SKM-1 (cell line): ENCODE results near the gene CYP3A5.
"Not testable (repeated sequence)": the region's sequence is repeated elsewhere in the genome, so short reads cannot be mapped to it uniquely, and the experiment has no call there.

Experiments used
- DNase-seq: peaks from one replicate; lab custom pipeline; 2025; ENCODE audit not compliant: unreplicated experiment; lab: John Stamatoyannopoulos, UW

The CYP3A5 gene

DNA sequence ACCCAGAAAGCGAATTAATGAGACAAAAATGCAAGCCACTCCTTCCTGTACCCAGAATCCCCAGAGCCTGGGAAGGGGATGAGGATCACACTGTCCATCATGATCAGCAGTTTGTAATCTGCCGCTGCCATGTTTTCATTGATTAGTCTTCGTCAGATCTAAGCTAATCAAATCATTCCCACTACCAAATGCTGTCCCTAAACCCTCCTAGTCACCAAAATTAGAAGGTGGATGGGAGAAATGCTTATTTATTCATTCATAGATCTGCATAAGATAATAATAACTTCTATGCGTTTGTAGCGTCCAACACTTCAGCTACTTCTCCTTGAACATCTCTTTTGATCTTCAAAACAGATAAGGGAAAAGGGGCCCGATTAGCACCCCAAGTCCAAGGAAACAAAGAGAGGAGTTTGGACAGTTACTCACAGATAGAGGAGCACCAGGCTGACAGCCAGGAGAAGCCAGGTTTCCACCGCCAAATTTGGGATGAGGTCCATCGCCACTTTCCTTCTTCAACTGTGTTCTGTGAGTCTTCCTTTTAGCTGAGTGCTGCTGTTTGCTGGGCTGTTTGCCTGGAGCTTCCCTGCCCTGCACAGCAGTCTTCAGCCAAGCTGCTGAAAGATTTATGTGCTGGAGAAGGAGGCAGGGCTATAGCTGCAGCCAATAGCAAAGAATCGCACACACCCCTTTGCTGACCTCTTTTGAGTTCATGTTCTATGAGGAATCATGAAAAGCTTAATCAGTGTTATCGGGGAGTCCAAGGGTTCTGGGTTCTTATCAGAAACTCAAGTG is at the start of gene CYP3A5:
TSS of gene CYP3A5 (minus strand) at position 597 of the 792 bp plus-strand sequence. CDS start at position 497, 100 bp downstream.
- DNase-seq: no peak

DNA sequence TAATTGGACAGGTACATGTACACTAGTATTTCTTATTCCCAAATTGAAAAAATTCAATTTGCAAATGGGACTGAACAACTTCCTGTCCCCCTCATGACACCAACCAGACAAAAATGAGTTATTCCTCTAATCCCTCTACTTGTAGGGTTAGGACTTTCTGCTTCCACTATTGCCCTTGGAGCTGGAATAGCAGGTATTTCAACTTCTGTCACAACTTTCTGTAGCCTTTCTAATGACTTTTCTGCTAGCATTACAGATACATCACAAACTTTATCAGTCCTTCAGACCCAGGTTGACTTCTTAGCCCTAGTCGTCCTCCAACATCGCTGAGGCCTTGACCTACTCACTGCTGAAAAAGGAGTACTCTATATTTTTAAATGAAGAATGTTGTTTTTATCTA is 48.8 kb upstream of the CYP3A5 start:
- no peak for DNase-seq

DNA sequence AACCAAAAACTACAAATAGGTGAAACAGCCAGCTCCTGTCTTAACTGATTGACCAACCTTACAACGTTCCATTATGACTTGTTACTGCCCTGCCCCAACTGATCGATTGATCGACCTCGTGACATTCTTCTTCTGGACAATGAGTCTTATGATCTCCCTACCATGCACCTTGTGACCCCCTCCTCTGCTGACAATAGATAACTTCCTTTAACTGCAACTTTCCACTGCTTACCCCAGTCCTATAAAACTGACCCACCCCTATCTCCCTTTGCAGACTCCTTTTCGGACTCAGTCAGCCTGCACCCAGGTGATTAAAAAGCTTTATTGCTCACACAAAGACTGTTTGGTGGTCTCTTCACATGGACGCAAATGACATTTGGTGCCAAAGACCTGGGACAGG is 43.4 kb upstream of the CYP3A5 start:
- not testable (repeated sequence) for DNase-seq

DNA sequence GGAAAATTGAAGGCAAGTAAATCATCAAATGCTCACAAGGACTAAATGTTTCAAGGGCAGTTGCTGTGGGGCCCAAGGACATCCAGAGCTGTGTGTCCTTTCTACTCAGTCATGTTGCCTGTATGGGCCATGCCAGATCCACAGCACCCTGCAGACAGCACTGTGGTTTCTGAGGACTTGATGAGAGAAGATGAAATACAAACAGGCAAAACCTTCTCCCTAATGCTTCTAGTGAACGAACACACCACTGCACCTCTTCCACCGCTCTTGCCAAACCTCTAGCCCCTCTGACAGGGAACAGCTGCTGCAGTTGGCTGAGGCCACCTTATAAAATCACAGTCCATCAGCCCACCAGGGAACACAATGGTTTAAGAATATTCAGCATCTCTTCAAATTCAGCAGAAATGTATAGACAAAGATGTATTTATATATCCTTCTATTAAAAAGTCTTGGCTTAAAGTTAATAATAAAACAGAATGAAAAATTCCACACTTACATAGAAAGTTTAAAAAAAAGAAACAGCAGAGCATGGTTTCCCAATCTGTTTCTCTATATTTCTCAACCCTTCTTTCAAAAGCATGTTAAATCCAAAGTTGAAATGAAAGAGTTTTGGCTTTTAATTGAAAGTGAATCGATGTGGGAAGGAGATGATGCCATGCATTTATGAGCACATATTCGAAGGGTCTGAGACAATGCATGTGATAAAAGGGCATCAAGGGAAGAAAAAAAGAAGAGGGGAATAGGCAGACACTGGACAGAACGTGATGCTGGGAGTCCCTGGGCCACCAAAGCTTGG is 41.2 kb upstream of the CYP3A5 start:
- no peak for DNase-seq

DNA sequence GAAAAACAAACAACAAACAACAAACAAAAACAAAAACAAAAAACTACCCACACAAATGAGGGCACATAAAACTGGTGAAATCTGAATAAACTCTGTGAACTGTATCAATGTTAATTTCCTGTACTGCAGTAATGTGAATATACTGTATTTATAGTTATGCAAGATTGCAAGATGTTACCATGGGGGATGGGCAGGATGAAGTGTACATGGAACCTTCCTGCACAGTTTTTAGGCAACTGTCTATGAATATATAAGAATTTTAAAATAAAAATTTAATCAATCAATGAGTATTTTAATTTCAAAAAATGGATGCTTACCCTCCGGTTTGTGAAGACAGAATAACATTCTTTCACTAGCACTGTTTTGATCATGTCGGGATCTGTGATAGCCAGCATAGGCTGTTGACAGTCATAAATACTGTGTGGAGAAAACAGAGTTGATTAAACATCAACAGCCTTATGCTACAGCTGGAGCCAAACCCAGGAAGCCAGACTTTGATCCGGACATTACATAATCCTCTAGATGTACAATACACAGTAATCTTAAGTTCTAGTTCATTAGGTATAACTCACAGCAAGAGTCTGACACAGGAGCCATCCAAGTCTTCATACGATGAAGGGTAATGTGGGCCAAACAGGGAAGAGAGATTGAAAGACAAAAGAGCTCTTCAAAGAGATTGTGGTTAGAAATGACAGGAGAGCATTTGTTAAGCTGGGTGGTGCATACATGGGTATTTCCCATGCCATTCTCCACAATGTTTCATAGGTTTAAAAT is 40.4 kb upstream of the CYP3A5 start:
- DNase-seq: no peak

DNA sequence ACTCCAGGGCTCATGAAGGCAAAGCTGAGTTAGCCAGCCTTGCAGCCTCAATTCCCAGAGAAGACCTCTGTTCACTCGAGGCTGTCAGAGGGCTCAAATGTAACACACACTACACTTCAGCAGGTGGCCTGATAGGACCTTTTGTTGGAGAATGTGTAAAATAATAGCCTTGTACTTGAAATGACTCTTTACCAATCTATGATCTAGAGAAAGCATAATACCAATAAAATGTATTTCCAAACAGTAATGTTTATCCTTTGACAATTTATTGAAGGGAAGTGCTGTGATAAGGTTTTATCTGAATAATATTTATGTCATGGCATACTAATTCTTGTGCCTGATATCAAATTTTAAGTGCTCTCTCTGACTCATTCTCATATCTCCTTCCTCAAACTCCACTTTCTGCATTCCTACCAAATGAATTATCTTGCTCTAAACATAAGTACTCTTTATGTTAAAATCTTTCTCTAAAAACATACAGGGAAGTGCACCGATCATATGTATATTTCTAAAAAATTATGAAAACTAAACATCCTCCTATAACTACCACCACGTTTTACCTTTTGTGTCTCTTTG is 34.3 kb upstream of the CYP3A5 start:
- DNase-seq: no peak

DNA sequence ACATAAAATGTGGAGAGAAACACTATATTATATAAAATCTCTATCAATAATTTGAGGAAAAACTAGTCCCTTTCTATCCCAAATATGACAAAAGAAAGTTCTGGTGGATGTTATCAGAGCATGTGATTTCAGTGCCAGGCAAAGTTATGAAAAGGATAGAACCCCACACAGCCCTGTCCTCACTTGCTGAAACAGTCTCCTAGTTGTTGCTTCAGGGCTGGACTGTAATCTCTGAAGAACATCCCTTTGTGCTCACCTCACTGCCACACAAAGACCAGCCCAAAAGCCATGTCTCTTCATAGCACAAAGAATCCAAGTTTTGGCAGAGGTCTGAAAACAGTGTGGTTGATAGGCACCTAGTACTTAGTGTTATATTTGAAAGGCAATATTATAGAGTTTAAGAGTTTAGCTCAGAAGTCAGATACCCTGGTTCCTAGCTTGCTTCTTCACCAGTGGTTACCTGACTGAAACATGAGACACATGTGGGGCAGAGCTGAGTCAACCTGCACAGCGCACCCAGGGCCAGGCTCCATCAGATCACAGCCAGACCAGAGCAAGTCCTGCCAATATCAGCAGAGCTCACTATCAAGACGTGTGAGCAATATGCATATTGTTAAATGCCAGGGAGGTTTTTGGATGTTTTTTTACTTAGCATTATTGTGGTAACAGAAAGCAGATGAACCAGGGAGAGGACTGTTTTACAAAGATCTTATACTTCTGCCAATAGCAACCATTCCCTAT is 30.2 kb upstream of the CYP3A5 start:
- no peak for DNase-seq

DNA sequence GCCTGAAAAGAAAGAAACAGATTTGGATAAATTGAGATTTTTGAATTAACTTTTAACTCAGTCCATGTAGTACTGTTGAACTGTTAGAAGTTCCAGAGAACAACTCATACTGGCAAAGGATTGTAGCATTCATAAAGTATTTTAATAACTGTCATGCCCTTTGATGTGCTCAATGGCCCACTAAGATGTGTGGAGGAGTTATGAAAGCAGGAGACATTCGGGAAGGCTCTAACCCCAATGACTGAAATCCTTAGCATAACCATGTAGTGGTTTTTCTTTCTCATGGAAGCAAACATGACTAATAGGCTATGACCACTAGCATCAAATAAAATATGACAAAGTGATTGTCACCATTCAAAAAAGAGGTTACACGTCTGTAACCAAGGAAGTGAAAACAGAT is 29.5 kb upstream of the CYP3A5 start:
- no peak for DNase-seq

DNA sequence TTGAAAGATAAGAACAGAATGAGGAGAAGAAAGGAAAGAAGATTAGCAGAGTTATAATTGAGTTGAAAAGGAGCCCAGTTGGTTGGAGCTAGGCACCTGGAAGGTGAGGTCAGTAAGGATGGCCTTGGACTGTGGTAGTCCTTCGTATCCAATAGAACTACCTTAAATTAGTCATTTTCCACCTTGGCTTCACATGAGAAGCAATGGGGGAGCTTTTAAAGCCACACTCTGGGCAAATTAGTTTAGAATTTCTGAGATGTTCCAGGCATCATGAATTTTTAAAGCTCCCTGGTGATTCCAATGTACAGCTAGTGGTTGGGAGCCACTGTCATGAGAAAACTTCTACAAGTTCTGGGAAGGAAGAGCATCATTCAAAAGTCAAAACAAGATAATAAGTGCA is 27.3 kb upstream of the CYP3A5 start:
- no peak for DNase-seq

DNA sequence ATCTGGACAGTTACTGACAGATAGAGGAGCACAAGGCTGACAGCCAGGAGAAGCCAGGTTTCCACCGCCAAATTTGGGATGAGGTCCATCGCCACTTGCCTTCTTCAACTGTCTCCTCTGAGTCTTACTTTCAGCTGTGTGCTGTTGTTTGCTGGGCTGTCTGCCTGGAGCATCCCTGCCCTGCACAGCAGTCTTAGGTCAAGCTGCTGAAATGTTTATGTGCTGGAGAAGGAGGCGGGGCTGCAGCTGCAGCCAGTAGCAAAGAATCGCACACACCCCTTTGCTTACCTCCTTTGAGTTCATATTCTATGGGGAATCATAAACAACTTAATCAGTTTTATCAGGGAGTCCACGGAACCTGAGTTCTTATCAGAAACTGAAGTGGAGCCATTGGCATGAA is 20.1 kb upstream of the CYP3A5 start:
- no peak for DNase-seq

DNA sequence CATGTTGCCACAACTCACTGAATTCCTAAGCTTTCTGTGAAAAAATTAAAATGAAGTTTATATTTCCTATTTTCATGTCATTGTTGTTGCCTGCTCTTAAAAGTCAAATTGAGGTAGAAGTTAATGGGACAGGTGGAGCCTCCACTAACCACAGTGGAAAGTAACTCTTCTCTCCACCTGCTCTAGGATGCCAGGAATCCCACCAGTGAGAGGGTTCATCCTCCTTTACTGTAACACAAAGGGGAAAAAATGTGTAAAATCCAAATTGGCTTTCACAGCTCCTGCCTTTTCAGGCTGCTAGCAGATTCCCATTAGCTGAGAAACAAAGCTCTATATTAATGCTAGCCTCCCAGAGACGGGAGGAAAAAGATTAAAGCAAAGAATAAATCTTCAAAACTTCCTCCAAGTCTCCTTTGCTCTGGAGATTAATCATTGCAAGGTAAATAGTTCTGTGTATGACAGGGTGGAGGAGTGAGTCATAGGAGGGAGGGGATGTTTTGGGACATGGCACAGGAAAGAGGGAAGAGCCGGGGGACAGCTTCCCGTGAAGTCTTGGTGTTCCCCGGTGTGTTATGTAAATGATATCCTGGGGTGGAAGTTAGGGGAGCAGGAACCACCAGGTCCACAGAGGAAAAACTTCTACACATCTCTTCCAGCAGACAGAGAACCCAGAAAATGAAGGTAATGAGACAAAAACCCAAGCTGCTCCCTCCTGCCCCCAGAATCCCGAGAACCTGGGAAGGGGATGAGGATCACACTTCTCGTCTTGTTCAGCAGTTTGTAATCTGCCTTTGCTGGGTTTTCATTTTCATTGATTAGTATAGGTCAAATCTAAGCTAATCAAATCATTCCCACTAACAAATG is 19.3 kb upstream of the CYP3A5 start:
- DNase-seq: not testable (repeated sequence)

DNA sequence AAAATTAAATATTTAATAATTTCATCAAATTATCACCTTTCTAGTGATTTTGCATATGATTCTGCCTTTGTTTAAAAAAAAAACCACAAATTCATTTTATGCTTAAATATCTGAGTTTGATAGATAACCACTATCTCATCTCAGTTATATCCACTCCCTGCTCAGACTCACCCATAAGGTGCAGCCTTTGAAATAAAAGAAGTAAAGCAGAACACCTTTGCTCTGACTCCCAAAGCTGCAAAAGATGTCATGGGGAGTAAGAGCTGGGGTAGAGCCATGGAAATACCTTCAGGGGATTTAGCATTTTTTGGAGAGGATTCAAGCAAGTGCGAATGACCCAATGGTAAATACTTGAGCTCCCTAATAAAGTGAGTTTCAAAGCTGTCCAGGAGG is 15.1 kb upstream of the CYP3A5 start:
- DNase-seq: no peak

DNA sequence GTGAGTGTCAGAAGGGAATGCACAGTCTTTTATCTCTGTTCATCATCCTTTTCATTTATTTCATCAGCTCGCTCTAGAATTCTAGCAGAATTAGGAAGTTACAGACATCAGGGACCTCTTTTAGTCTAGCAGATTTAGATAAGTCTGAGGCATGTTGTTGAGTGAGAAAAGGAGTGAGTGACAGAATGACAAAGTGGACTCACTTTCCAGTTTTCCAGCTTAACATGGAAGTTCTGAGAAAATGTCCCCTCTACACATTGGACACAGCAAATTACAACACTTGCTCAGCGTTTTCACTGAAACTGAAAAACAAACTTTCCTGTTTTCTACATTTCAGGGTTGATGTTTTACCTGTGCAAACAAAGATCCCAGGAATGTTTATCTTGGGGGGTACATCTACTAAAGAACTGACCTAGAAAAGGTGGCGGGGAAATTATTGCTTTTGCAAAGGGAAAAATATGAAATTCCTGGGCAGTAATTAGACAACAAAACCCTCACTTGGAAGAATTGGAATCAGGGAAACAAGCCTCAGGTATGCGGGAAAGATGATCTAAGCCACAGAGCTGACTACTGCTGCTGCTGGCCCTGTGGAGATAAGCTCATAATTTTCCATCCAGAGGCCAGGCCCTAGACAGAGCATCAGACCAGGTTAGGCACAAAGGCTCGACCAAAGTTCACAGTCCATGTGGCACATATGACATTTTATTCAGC is 14.6 kb upstream of the CYP3A5 start:
- DNase-seq: no peak

DNA sequence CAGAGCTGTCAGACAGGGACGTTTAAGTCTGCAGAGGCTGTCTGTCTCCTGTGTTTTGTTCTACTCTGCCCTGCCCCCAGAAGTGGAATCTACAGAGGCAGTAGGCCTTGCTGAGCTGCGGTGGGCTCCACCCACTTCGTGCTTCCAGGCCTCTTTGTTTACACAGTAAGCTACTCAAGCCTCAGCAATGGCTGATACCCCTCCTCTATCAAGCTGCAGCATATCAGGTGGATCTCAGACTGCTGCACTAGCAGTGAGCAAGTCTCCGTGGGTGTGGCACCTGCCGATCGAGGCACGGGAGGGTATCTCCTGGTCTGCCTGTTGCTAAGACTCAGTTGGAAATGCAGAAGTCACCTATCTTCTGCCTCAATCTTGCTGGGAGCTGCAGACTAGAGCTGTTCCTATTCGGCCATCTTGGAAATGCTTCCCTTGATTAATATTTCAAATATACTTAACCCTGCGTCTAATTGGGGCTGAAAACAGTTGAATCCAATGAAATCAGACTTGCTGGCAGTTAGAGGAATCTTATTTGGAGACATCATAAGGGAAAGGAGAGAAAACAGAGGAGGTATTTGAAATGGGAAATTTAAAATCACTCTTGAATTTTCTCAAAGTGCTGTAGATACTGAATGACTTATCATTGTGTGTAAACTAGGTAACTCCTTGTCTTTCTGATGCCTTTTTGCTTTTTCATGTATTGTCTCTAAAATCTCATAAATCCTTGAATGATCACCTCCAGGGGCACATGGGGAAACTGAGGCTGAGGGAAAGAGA is 13.8 kb upstream of the CYP3A5 start:
- no peak for DNase-seq

DNA sequence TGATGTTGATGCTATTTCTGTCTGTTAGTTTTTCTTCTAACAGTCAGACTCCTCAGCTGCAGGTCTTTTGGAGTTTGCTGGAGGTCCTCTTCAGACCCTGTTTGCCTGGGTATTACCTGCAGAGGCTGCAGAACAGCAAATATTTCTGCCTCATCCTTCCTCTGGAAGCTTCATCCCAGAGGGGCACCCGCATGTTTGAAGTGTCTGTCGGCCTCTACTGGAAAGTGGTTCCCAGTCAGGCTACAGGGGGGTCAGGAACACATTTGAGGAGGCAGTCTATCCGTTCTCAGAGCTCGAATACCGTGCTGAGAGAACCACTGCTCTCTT is 13.3 kb upstream of the CYP3A5 start:
- DNase-seq: no peak

DNA sequence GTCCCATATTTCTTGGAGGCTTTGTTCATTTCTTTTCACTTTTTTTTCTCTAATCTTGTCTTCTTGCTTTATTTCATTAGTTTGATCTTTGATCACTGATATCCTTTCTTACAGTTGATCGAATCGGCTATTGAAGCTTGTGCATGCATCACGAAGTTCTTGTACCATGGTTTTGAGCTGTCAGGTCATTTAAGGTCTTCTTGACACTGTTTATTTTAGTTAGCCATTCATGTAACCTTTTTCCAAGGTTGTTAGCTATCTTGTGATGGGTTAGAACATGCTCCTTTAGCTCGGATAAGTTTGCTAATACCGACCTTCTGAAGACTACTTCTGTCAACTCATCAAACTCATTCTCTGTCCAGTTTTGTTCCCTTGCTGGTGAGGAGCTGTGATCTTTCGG is 12.8 kb upstream of the CYP3A5 start:
- not testable (repeated sequence) for DNase-seq

DNA sequence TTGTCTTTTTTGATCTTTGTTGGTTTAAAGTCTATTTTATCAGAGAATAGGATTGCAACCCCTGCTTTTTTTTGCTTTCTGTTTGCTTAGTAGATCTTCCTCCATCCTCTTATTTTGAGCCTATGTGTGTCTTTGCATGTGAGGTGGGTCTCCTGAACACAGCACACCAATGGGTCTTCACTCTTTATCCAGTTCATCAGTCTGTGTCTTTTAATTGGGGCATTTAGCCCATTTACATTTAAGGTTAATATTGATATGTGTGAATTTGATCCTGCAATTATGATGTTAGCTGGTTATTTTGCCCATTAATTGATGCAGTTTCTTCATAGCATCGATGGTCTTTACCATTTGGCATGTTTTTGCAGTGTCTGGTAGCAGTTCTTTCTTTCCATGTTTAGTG is 11.9 kb upstream of the CYP3A5 start:
- DNase-seq: not testable (repeated sequence)

DNA sequence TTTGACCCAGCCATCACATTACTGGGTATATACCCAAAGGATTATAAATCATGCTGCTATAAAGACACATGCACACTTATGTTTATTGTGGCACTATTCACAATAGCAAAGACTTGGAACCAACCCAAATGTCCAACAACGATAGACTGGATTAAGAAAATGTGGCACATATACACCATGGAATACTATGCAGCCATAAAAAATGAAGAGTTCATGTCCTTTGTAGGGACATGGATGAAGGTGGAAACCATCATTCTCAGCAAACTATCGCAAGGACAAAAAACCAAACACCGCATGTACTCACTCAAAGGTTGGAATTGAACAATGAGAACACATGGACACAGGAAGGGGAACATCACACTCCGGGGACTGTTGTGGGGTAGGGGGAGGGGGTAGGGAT is 11.1 kb upstream of the CYP3A5 start:
- not testable (repeated sequence) for DNase-seq
